Stimulated activated CD4-positive, alpha-beta T cell treated with anti-CD3 and anti-CD28 coated beads, Interleukin-1b, Interleukin-23, amount 100 ng/mL, for 24 hours (primary cell): ENCODE data around the gene CPSF4.
"Not testable (repeated sequence)": the region's sequence is repeated elsewhere in the genome, so short reads cannot be mapped to it uniquely, and the experiment has no call there.

ENCODE experiments used
- DNase-seq, 4 experiments: peaks; one replicate each; pipeline ENCODE4 v3.0.0-alpha.2; 2020; ENCODE audit warnings: low read depth in 4 of 4, low spot score in 1 of 4

The CPSF4 gene

DNA sequence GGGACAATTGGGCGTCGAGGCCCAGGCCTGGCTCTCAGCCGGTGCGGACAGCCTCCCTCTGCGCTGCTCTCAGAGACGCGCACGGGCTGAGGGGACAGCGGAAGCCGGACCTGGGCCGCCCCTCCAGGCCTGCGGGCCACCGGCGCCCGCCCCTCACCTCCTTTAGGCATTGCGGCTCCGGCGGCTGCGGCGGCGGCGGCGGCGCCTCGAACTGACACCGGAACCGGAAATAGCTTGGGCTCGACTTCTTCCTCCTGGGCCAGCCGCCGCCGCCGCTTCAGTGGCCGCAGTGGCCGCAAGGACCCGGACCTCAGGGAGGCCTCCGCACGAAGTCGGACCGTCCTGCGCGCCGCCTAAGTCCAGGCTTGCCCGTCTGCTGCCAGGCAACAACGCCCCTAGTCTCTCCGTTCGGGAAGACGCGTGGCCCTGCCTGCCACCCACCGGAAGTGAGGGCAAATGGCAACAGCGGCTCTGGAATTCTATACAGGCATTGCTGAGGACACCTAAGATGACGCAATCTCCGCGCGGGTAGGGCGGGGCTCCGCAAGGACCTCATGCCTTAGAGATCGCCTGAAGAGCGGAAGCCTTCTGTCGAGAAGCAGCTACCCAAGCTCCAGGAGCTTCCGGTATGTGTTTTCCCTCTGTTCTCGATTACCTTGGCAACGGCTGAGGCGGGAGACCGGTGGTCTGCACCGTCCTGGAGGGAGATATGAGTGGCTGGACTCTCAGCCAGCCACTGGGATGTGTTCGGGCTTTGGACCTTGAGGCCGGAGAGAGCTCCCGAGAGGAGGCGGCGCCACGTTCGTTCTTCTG is 30.2 kb upstream of the CPSF4 start, which contains the start of the genes BUD31 and PDAP1:
Gene BUD31 (plus strand): TSS at position 591 of the 813 bp plus-strand sequence. CDS start 2,124 bp downstream, outside the sequence.
Gene PDAP1 (minus strand): TSS at position 219 of the 813 bp plus-strand sequence. CDS start 49 bp downstream, at position 170.
- DNase-seq = peak; percentile 84 to 90 (median 85)

DNA sequence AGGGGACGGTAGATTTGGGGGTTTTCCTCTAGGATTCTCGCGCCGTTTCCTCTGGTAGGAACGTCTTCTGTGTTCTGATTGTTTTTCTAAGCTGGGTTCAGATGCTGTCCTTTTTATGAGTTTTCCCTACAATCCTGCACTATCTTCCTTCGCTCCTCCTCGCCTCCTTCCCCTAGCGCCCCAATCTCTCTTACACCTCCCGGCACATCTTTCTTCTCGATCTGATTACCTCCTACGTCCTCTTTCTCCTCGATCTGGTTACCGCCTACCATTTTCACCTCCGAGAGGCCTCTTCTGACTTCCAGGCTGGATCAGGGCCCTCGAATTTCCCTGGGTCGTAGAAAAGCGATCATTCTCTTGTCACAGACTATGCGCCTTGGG is 29.6 kb upstream of the CPSF4 start:
- DNase-seq = no peak

DNA sequence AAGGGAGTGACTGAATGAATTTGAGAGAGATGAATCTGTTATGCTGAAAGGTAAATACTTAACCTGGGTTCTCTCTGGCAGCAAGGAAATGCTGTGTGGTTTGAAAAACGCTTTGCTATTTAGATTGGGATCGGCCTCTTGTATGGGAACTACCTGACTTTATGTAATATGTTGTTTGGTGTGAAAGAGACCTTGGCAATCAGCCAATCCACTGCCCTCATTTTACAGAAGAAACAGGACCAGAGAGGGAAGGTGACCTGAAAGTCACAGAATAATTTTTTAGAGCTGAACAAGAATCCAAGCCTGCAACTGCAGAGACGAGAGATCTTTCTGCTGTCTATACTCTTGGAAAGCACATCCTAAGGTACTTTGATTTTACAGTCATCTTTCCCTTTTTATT is 28.9 kb upstream of the CPSF4 start:
- no peak for DNase-seq

DNA sequence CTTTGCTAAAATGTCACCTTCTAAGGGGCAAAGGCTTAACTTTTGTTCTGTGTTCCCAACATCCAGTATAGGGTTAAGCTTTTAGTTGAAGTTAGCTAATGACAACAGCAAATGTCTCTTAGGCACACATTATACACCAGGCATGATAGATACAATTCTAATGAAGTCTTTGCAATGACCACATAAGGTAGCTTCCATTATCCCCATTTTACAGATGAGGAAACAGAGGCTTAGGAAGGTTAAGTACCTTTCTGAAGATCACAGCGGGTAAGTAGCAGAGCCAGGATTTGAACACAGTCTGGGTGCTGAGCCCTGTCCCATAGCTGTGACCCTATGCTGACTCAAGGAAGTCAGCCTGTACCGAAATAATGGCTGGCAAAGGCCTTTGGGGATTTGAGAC is 28.1 kb upstream of the CPSF4 start:
- DNase-seq = no peak

DNA sequence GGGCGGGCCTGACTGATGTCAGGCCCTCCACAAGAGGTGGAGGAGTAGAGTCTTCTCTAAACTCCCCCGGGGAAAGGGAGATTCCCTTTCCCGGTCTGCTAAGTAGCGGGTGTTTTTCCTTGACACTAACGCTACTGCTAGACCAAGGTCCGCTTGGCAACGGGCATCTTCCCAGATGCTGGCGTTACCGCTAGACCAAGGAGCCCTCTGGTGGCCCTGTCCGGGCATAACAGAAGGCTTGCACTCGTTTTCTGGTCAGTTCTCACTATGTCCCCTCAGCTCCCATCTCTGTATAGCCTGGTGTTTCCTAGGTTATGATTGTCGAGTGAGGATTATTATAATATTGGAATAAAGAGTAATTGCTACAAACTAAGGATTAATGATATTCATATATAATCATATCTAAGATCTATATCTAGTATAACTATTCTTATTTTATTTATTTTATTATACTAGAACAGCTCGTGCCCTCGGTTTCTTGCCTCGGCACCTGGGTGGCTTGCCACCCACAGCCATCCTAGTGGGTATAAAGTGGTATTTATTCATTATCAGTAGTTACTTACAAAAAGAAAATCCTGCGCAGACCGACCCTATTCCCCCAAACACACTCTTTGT is 23.1 kb upstream of the CPSF4 start:
- DNase-seq = not testable (repeated sequence)

DNA sequence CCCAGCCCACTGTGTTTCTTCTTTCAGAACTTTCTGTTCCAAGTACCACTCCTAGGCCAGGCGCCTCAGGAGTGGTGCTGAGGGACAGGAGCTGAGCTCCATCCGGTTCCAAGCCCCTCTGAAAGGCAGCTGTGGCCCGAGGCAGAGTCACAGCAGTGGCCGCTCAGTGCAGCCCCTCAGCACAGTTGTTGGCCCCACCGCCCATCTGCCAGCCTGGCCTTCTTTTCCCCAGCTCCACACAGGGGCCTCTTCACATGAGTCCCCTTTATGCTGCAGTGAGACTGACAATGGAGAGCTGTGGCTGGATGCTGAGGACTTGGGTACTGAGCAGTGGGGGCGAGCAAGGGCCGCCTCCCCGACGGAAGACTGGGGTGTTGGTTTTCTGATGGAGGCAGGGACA is 20.5 kb upstream of the CPSF4 start:
- DNase-seq = no peak

DNA sequence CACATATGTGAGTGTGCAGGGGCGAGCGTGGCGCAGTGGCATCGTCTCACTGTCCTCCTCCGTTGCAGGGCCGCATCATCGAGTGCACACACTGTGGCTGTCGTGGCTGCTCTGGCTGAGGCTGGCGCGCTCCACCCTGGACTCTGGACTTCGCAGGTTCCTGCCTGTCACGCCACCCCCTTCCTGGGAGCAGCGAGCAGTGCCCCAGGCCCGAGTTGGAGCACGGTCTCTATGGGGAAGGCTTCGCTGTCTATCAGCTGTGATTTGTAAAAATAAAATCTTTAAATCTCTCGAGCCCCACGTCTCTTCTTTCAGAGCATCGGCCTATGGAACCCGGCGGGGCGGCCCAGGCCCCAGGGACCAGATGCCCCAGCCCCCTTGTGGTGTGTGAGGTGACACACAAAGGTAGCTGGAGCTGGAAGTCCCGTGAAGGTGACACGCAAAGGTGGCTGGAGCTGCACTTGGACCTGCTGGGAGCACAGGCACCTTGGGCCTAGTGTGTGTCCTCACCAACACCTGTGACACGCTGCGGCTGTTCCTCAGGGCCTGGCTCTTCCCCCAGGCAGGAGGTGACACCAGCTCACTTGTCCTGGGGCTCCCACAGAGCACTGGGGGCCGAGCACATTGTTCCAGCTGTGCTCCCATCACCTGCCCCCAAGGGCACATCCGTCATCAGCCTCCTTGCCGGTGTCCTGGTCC is 19.3 kb upstream of the CPSF4 start:
- DNase-seq = no peak

DNA sequence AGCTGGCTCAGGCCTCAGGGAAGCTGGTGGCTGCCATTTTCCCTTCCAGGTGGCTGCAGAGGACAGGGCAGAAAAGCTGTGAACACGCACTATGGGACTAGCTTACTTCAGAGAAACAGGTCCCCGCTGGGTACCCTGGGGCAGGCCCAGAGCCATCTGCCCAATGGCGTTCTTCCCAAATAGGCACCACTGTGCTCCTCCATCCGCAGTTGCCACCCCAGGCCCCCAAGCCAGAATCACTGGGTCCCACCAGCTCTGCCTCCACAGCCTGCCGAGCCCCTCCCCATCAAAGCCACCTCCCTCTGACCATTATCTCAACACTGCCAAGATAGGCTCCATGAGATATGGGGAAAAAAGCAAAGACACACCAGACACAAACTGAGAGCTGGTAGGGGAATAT is 18.5 kb upstream of the CPSF4 start:
- no peak for DNase-seq

DNA sequence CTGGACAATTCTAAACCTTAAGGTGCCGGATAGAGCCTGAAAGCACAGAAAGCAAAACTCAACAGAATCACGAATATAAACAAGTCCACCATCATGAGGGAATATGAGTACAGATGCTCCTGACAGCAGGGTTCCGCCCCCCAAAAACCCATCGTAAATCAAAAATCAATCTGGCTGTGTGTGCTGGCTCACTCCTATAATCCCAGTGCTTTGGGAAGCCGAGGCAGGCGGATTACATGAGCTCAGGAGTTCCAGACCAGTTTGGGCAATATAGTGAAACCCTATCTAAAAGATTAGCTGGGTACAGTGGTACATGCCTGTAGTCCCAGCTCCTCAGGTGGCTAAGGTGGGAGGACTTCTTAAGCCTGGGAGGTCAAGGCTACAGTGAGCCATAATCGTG is 17.8 kb upstream of the CPSF4 start:
- DNase-seq = no peak

DNA sequence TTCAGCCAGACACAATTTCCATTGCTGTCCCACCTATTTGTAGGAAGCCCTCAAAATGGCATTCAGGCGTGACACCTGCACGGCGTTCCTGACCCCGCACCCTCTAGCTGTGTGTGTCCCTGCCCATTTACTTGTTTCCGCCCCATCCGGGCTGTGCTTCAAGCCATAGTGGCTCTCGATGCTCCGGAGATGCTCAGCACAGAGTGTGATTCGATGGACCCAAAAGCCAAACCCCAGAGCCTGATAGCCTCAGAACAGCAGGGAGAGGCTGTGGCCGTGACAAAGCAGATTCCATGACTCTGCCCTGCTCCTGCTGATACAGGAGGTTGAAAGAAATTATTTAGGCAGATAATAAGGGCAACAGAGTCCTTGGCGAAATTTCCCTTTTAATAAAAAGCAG is 16.6 kb upstream of the CPSF4 start:
- DNase-seq = no peak

DNA sequence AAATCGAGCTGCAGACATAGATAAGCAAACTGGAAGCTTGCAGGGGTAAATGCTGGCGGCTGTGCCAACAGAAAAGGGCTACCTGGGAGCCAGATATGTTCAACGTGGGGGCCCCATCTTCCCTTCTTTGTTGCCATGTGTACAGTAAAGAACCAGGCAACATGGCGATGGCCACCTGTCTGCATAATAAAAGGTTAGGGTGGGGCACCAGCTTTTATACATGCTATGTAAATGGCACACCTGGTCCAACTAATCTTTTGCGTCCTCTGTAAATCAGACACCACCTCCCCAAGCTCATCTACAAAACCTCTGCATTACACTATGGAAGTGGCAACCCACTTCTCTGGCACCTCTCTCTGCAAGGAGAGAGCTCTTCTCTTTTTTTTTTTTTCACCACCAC is 16.1 kb upstream of the CPSF4 start:
- DNase-seq = no peak

DNA sequence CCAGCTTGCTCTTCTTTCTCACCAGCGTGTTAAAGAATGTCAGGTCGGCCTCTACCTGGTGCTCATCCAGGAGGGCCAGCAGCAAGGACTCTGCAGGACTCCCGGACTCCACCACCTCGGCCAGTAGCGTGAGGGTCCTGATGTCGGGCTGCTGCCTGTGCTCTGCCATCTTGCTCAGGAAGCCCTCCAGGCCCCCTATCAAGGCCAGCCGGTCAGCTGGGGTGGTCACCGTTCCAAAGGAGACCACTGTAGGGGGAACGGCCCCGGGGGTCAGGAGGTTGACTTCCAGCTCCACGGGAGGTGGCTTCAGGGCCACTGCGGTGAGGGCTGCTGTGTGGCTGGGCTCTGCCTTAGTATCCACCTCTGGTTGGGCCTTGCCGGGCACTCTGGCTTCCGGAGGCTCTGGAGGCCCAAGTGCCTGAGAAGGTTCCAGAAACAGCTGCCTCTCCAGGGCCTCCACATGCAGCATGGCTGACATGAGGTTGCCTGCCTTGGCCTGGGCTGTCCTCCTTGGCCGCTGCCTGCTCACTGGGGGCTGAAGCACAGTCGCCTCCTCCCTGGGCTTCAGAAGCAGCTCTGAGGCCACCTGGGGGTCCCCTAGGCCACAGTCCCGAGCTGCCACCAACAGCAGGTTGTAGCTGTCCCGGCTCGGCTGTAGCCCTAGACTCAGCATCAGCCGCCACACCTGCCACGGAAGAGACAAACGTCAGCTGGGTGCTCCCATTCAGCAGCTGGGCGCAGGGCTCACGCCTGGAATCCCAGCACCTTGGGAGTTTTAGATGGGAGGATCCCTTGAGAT is 13.6 kb upstream of the CPSF4 start:
- no peak for DNase-seq

DNA sequence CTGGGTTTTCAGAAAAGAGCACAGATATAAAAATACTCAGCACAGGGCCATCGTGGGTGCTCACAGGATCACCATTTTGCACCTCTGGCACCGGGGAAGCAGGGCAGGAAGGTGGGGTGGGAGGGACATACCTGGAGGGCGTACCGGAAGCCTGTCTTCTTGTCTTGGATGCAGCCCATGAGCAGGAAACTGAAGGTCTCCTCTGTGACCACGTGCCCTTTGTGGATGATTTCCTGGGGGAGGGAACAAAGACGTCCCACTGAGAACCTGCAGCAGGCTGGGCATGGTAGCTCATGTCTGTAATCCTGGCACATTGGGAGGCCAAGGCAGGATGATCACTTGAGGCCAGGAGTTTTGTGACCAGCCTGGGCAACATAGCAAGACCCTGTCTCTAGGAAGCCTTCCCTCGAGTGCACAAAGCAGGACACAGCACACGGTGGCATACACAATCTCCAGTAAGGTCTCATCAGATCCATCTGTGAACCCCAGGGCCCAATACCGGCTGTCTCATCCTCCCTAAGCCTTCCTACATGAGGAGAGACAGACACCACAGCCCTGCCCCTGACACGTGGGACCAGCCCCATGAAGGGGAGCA is 9.7 kb upstream of the CPSF4 start:
- DNase-seq = no peak

DNA sequence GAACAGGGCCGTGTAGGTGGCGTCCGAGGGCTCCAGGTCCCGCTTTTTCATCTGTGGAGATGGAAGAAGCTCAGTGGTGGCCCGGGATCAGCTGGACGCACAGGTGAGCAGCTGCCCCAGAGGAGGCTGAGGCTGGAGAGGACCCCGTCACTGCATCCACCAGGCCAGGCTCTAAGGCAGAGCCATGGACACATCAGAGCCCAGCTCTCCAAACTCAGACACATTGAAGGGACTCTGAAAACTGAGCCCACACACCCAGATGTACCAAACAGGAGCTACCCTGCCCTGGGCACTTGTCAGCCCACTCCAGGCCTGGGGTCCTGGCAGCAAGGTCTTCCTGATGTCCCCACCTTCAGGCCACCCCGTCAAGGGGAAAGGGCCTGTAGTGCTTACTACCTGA is 9.0 kb upstream of the CPSF4 start:
- DNase-seq = no peak

DNA sequence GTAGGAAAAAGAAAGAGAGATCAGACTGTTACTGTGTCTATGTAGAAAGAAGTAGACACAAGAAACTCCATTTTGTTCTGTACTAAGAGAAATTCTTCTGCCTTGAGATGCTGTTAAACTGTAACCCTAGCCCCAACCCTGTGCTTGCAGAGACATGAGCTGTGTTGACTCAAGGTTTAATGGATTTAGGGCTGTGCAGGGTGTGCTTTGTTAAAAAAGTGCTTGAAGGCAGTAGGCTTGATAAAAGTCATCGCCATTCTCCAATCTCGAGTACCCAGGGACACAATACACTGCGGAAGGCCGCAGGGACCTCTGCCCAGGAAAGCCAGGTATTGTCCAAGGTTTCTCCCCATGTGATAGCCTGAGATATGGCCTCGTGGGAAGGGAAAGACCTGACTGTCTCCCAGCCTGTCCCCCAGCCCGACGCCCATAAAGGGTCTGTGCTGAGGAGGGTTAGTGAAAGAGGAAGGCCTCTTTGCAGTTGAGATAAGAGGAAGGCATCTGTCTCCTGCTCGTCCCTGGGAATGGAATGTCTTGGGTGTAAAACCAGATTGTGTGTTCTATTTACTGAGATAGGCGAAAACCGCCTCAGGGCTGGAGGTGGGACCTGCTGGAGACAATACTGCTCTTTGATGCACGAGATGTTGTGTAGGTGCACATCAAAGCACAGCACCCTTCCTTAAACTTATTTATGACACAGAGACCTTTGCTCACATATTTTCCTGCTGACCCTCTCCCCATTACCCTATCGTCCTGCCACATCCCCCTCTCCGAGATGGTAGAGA is 6.8 kb upstream of the CPSF4 start:
- not testable (repeated sequence) for DNase-seq

DNA sequence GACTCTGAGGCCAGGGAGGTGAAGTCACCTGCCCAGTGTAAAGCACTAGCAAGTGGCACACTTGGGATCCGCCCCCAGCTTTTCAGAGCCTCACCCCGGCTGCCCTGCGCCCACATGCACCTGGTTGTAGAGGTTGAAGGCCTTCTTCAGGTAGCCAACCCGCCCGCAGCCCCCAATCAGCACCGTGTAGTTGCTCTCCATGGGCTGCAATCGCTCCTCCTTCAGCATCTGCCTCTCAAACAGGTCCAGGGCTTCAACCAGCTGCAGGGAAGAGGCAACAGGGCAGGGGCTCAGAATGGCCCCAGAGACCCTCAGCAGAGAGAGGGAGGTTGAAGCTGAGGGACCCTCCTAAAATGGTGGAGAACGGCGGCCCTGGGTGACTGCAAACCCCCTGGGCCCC is 5.6 kb upstream of the CPSF4 start:
- DNase-seq = no peak

DNA sequence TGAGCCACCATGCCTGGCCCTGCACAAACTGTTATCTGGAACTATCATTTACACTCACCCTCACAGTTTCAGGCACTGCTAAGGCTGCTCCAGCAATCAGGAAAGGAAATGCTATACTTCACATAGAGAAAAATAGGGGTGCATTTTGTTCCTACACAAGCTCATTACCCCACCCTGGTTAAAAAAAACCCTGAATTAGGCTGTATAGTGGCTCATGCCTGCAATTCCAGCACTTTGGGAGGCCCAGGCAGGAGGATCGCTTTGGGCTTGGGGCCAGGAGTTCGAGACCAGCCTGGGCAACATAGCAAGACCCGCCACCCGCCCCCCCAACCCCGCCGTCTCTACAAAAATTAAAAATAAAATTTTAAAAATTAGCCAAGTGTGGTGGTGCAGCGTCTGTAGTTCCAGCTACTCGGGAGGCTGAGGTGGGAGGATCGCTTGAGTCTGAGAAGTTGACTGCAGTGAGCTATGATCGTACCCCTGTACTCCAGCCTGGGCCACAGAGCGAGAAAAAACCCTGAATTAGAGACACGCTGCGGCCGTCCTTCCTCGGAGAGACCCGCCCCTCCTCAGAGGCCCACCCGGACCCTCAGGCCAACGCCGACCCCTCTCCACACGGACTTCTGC is 684 bp upstream of the CPSF4 start:
- no peak for DNase-seq

DNA sequence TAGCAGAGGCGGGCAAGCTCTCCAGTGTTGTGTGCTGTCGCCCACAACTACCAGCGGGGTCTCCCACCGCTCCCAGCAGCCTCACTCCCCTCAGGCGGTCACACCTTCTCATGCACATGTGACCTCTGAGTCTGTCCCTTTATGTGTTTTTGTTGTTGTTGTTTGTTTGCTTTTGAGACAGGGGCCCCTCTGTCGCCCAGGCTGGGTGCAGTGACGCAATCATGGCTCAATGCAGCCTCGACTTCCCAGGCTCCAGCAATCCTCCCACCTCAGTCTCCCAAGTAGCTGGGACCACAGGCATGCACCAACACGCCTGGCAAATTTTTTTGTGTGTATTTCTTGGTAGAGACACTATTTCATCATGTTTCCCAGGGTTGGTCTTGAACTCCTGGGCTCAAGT is 1.5 kb downstream of the CPSF4 start:
- no peak for DNase-seq

DNA sequence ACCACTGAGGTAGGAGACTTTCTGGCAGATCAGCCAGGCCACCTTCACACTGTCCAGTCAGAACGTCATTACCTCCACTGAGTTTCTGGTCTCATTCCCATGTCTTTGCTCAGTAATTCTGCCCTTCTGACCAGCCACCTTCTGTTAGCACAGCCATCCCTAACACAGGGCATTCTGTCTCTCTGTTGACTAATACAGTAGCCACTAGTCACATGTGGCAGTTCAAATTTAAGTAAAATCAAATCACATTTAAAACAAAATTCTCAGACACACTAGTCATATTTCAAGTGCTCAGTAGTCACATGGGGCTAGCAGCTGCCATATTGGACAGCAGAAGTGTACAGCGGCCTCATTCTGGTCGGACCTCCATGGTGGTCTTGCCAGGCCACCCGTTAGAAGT is 7.4 kb downstream of the CPSF4 start:
- no peak for DNase-seq

DNA sequence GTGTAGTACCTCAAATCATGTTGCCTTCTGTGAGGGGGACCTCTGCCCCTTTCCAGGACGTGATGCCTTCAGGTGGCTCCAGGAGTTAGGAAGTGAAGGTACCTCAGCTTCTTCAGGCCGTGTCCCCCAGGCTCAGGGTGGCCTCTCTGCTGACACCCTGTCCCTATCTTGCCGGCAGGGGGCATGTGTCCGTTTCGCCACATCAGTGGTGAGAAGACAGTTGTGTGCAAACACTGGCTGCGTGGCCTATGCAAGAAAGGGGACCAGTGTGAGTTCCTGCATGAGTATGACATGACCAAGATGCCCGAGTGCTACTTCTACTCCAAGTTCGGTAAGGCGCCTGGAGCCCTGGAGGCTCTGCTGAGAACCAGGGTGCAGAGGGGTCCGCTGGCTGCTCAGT is 9.2 kb downstream of the CPSF4 start:
- DNase-seq = no peak
